Brain pericyte (primary cell): ENCODE measurements around the gene ERRFI1.
"Not testable (repeated sequence)": the region's sequence is repeated elsewhere in the genome, so short reads cannot be mapped to it uniquely, and the experiment has no call there.

Source experiments
- DNase-seq: peaks from one replicate; pipeline ENCODE4 v3.0.0-alpha.2; 2012; ENCODE audit warnings: low read depth, low spot score

The ERRFI1 gene

DNA sequence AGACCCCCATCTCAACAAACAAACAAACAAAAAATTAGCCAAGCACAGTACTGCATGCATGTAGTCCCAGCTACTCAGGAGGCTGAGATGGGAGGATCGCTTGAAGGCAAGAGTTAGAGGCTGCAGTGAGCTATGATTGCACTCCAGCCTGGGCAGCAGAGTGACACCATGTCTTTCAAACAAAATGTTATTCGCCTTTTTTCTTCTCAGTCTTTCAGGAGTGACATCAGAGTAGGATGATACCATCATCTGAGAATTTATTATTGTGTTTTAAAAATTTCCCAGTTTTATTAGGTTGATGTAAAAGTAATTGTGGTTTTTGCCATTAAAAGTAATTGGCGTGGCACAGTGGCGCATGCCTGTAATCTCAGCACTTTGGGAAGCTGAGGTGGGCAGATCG, 53.8 kb downstream of the ERRFI1 start:
- DNase-seq: no peak

GRCh38 chr1:7971024-7971423, 55.1 kb downstream of the ERRFI1 start:
- no peak for DNase-seq

DNA sequence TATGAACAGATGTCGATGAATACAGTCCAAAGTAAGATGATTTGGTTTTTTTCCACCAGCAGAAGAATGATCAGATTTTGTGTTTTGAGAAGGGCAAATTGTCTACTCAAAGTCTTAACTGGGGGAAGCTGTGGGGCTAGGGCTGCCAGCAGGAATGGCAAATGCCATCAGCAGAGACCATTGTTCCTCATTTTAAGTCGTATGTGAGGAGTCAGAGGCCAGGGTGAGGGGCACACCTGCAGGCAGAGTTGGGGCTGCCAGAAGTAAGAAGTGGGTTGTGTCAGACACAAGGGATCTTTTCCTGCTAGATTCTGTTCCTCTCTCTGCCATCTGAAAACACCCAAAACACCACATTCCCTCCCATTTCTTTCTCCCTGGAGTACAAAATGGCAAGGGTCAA, 55.9 kb downstream of the ERRFI1 start:
- DNase-seq: no peak

DNA sequence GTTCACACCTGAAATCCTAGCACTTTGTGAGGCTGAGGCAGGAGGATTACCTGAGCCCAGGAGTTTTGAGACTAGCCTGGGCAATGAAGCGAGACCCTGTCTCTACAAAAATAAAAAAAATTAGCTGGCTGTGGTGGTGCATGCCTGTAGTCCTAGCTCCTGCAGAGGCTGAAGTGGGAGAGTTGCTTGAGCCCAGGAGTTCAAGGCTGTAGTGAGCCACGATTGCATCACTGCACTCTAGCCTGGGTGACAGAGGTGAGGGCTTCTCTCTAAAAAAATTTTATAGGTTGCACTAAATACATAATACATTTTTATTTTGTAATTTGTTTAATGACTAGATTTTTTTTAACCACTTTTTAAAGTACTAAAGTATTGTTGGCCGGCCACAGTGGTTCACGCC, 58.5 kb downstream of the ERRFI1 start:
- no peak for DNase-seq

- DNase-seq: no peak
These were observed 58.9 kb downstream of the ERRFI1 start for GRCh38 chr1:7967196-7967595.

DNA sequence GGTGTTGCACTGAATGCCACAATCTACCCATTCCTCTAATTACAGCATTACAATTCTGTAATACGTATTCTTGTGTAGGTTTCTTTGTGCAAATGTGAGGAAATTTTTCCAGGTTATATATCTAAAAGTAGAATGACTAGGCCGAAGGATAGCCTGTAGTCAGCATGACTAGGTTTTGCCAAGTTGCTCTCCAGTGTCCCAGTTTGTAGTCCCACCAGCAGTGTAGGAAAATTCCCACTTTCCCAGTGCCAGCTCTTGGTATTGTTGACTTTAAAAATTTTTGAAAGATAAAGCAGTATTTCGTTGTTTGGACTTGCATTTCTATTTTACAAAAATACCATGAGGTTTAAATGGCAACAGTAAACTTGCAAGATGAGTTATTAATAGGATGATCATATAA, 61.6 kb downstream of the ERRFI1 start:
- no peak for DNase-seq

DNA sequence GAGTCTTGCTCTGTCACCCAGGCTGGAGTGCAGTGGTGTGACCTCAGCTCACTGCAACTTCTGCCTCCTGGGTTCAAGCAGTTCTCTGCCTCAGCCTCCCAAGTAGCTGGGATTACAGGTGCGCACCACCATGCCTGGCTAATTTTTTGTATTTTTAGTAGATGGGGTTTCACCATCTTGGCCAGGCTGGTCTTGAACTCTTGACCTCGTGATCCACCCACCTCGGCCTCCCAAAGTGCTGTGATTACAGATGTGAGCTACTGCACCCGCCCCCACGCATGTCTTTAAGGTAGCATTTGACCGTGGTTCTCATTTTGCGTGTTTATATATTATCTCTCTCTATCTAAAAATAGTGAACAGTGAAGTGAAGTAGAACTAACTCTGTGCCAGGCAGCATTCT, 62.3 kb downstream of the ERRFI1 start:
- DNase-seq: not testable (repeated sequence)

DNA sequence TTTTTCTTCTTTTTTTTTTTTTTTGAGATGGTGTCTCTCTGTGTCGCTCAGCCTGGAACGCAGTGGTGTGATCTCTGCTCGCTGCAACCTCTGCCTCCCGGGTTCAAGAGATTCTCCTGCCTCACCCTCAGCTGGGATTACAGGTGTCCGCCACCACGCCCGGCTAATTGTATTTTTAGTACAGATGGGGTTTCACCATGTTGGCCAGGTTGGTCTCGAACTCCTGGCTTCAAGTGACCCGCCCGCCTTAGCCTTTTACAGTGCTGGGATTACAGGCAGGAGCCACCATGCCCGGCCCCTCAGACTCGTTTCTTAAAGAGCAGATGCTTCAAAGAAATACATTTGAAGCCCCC, 62.8 kb downstream of the ERRFI1 start:
- DNase-seq: not testable (repeated sequence)

DNA sequence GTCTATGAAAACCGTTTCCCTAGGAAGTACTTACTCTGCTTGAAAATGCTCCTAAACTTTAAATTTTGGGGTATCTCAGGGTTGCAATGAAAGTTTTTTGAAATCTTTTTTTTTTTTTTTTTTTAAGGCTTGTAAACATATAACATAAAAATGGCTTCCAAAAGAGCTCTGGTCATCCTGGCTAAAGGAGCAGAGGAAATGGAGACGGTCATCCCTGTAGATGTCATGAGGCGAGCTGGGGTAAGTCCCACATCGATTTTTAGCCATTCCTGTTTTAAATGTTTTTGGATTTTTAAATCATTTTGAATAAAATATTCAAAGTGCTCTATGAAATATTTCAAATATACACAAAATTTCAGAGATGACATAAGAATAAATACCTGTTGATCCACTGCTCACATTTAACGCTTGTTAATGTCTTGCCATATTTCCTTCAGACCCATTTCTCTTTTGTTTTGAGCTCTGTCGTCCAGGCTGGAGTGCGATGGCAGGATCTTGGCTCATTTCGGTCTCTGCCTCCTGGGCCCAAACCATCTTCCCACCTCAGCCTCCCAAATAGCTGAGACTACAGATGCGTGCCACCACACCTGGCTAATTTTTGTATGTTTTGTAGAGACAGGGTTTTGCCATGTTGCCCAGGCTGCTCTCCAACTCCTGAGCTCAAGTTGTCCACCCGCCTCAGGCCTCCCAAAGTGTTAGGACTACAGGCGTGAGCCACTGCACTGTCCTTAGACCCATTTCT, 63.3 kb downstream of the ERRFI1 start:
- DNase-seq: no peak

DNA sequence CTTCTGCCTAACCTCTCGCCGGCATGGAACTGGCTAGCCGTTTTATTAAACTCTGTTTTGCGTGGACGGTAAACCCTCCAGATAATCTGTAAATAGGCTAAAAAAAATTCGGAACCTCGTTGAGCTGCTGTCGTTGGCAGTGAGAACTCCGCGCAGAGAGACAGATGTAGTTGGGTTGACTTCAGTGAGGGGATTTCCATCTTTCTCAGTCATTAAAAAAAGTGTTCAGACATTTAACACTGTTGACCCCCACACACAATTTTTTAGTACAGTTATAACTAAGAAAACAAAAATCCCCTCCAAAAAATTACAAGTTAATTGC, 64.1 kb downstream of the ERRFI1 start:
- no peak for DNase-seq
